MM.1S (cell line): ENCODE measurements around the gene SMO.

Experiments used
- DNase-seq: peaks from one replicate; pipeline ENCODE4 v3.0.0-alpha.2; 2015
- H2AFZ ChIP-seq: fragments of 300-600 bp; sonication (generic); 2 replicates; pipeline ENCODE4 v1.6.0; 2016; ENCODE audit warnings: antibody characterized with exemption, low read length
- H3F3A ChIP-seq: fragments of 300-600 bp; sonication (generic); 2 replicates; pipeline ENCODE4 v1.6.1; 2016; ENCODE audit warnings: mild to moderate bottlenecking, antibody characterized with exemption, low read length, moderate library complexity, mixed read lengths; ENCODE audit not compliant: insufficient read depth
- H3K27ac ChIP-seq: fragments of 300-600 bp; sonication (generic); 2 replicates; pipeline ENCODE4 v1.5.1; 2016; ENCODE audit warnings: mild to moderate bottlenecking, low read length
- H3K27me3 ChIP-seq: fragments of 300-600 bp; sonication (generic); replicated peaks from 2 replicates; pipeline ENCODE4 v1.6.0; 2016; ENCODE audit warnings: low read length; ENCODE audit not compliant: insufficient read depth
- H3K36me3 ChIP-seq: fragments of 300-600 bp; sonication (generic); replicated peaks from 2 replicates; pipeline ENCODE4 v1.6.1; 2016; ENCODE audit warnings: mild to moderate bottlenecking, low read length, mixed read lengths; ENCODE audit not compliant: insufficient read depth
- H3K4me1 ChIP-seq: fragments of 300-600 bp; sonication (generic); 2 replicates; pipeline ENCODE4 v1.6.1; 2016; ENCODE audit warnings: low read length, mixed read lengths
- H3K4me2 ChIP-seq: fragments of 300-600 bp; sonication (generic); 2 replicates; pipeline ENCODE4 v1.6.0; 2016; ENCODE audit warnings: low read depth, low read length
- H3K4me3 ChIP-seq: fragments of 300-600 bp; sonication (generic); 2 replicates; pipeline ENCODE4 v1.5.1; 2016; ENCODE audit warnings: low read length, mixed read lengths
- H3K79me2 ChIP-seq: fragments of 300-600 bp; sonication (generic); 2 replicates; pipeline ENCODE4 v1.6.1; 2016; ENCODE audit warnings: mixed run types, low read length, mixed read lengths
- H3K9ac ChIP-seq: fragments of 300-600 bp; sonication (generic); 2 replicates; pipeline ENCODE4 v1.6.1; 2016; ENCODE audit warnings: low read length, mixed read lengths
- H3K9me2 ChIP-seq: fragments of 300-600 bp; sonication (generic); replicated peaks from 2 replicates; pipeline ENCODE4 v1.6.1; 2016; ENCODE audit warnings: mild to moderate bottlenecking, low read length, mixed read lengths; ENCODE audit not compliant: insufficient read depth
- H3K9me3 ChIP-seq: fragments of 300-600 bp; sonication (generic); replicated peaks from 2 replicates; pipeline ENCODE4 v1.6.1; 2016; ENCODE audit warnings: mild to moderate bottlenecking, low read length, mixed read lengths; ENCODE audit not compliant: insufficient read depth
- H4K20me1 ChIP-seq: fragments of 300-600 bp; sonication (generic); 2 replicates; pipeline ENCODE4 v1.6.1; 2016; ENCODE audit warnings: mild to moderate bottlenecking, low read length, moderate library complexity, mixed read lengths; ENCODE audit not compliant: insufficient read depth
- CTCF ChIP-seq: fragments of 300-600 bp; sonication (generic); IDR thresholded peaks from 2 replicates; pipeline ENCODE4 v1.5.1; 2016; ENCODE audit warnings: antibody characterized with exemption, low read length, mixed read lengths
- EZH2 ChIP-seq: fragments of 300-600 bp; sonication (generic); optimal IDR thresholded peaks from 2 replicates; pipeline ENCODE3; 2017; ENCODE audit warnings: low read depth, mild to moderate bottlenecking, antibody characterized with exemption, low read length, mixed read lengths
- EZH2phosphoT487 ChIP-seq: fragments of 300-600 bp; sonication (generic); IDR thresholded peaks from 2 replicates; pipeline ENCODE4 v1.6.1; 2018; ENCODE audit warnings: antibody characterized with exemption, low read length

The SMO gene

GRCh38 chr7:129188372-129188891 is at the start of gene SMO:
SMO (plus strand) TSS chr7:129188633; CDS start chr7:129189152, 519 bp downstream.
- no peak within 1 kb of the TSS; the same call in 1 of the 2 replicates for H3K9ac ChIP-seq
- TF ChIP-seq EZH2phosphoT487 = no peak
- no peak for TF ChIP-seq CTCF
- TF ChIP-seq EZH2 = no peak
- peak within 1 kb of the TSS; percentile 53 for H3K4me3 ChIP-seq
- no peaks in the 10 kb centered on the region for H3K9me2 ChIP-seq
- H3K9me3 ChIP-seq = no peaks in the 10 kb centered on the region
- no peaks in the 10 kb centered on the region for H3F3A ChIP-seq
- no peaks in the 10 kb centered on the region for H4K20me1 ChIP-seq
- peaks cover 12% of the 10 kb centered on the region for H3K27me3 ChIP-seq
- peak within 1 kb of the TSS; percentile 48; the same call in 1 of the 2 replicates for H2AFZ ChIP-seq
- H3K27ac ChIP-seq = no peak within 1 kb of the TSS
- peak within 1 kb of the TSS; percentile 78 for H3K4me2 ChIP-seq
- no peak for DNase-seq
- no peaks in the 10 kb centered on the region for H3K36me3 ChIP-seq
- no peaks in the 10 kb centered on the region for H3K79me2 ChIP-seq
- H3K4me1 ChIP-seq = no peaks in the 10 kb centered on the region

- TF ChIP-seq EZH2 (no peak), EZH2phosphoT487 (no peak), CTCF (no peak)
- peaks cover 33% of the 10 kb centered on the region for H3K79me2 ChIP-seq
- no peaks in the 10 kb centered on the region for H4K20me1 ChIP-seq
- H3K9me2 ChIP-seq = no peaks in the 10 kb centered on the region
- H3K4me1 ChIP-seq = peaks cover 10% of the 10 kb centered on the region; the same call in 1 of the 2 replicates
- no peaks in the 10 kb centered on the region for H3K36me3 ChIP-seq
- peak overlapping the region; percentile 70 for H3K4me3 ChIP-seq
- H3K27me3 ChIP-seq = no peaks in the 10 kb centered on the region
- peak overlapping the region; percentile 72 for H3K4me2 ChIP-seq
- H2AFZ ChIP-seq = peak overlapping the region; percentile 60
- no peak for DNase-seq
- no peak overlapping the region for H3K27ac ChIP-seq
- H3K9me3 ChIP-seq = no peaks in the 10 kb centered on the region
- no peaks in the 10 kb centered on the region for H3F3A ChIP-seq
- H3K9ac ChIP-seq = no peak overlapping the region
Measured at GRCh38 chr7:129143724-129144094, 44.7 kb upstream of the SMO start.

GRCh38 chr7:129144095-129144833 is 44.2 kb upstream of the SMO start, which contains the start of gene TSPAN33:
TSPAN33 (plus strand) TSS chr7:129144707; CDS start chr7:129144981, 274 bp downstream.
- H3K79me2 ChIP-seq = peaks cover 33% of the 10 kb centered on the region
- TF ChIP-seq EZH2phosphoT487 (no peak), EZH2 (no peak), CTCF (no peak)
- H3K27ac ChIP-seq = no peak within 1 kb of the TSS
- H3K27me3 ChIP-seq = no peaks in the 10 kb centered on the region
- DNase-seq = peak; percentile 87
- no peaks in the 10 kb centered on the region for H3F3A ChIP-seq
- H3K4me2 ChIP-seq = peak within 1 kb of the TSS; percentile 91
- H3K4me3 ChIP-seq = peak within 1 kb of the TSS; percentile 86
- no peaks in the 10 kb centered on the region for H4K20me1 ChIP-seq
- peak within 1 kb of the TSS; percentile 86 for H2AFZ ChIP-seq
- no peaks in the 10 kb centered on the region for H3K36me3 ChIP-seq
- peaks cover 10% of the 10 kb centered on the region; the same call in 1 of the 2 replicates for H3K4me1 ChIP-seq
- peak within 1 kb of the TSS; percentile 63 for H3K9ac ChIP-seq
- no peaks in the 10 kb centered on the region for H3K9me2 ChIP-seq
- no peaks in the 10 kb centered on the region for H3K9me3 ChIP-seq
